M059J (cell line): ENCODE measurements around the gene TMCO2. TPM values are rescaled to one million over a fixed set of nuclear protein-coding genes. Genes with fewer than 3 reads are reported as not detected.

Experiments
- DNase-seq: peaks from one replicate; pipeline ENCODE4 v3.0.0-alpha.2; 2012; ENCODE audit warnings: low read depth
- total RNA-seq: library from RNA; depleted of rRNA; stranded (reverse); fragments of >200 nt; shearing (Covaris generic); gene quantifications from 2 replicates; pipeline ENCODE4 v1.2.3, GENCODE V29; 2014

Gene TMCO2
- total RNA-seq, 1 experiment from 2014 or later: not detected

- DNase-seq: peak; percentile 97
Measured at GRCh38 chr1:40257688-40258444, 10.1 kb downstream of the TMCO2 start, which contains the start of gene ZMPSTE24. ZMPSTE24 (plus strand) TSS chr1:40258236; CDS start chr1:40258272, 36 bp downstream.

GRCh38 chr1:40258445-40258769 lies 10.7 kb downstream of the TMCO2 start:
- no peak for DNase-seq

GRCh38 chr1:40264354-40264781 lies 16.6 kb downstream of the TMCO2 start:
- DNase-seq: peak; percentile 25

- DNase-seq: no peak
Measured at GRCh38 chr1:40265298-40265697, 17.6 kb downstream of the TMCO2 start.

- no peak for DNase-seq
Measured at GRCh38 chr1:40265919-40266318, 18.2 kb downstream of the TMCO2 start.

- DNase-seq: no peak
Measured at GRCh38 chr1:40266786-40267535, 19.2 kb downstream of the TMCO2 start.

GRCh38 chr1:40267767-40268187 lies 20.0 kb downstream of the TMCO2 start:
- DNase-seq: peak; percentile 96

- no peak for DNase-seq
Measured at GRCh38 chr1:40268211-40268610, 20.5 kb downstream of the TMCO2 start.

- DNase-seq: peak; percentile 70
Measured at GRCh38 chr1:40270152-40270834, 22.6 kb downstream of the TMCO2 start.

- no peak for DNase-seq
Measured at GRCh38 chr1:40272653-40273213, 25.0 kb downstream of the TMCO2 start.

GRCh38 chr1:40273547-40274166 lies 25.9 kb downstream of the TMCO2 start:
- no peak for DNase-seq

GRCh38 chr1:40274331-40274730 lies 26.6 kb downstream of the TMCO2 start:
- DNase-seq: no peak

- DNase-seq: no peak
Measured at GRCh38 chr1:40276122-40276521, 28.4 kb downstream of the TMCO2 start.

GRCh38 chr1:40281853-40282252 lies 34.1 kb downstream of the TMCO2 start:
- DNase-seq: no peak

GRCh38 chr1:40291293-40291692 lies 43.6 kb downstream of the TMCO2 start:
- DNase-seq: no peak

GRCh38 chr1:40299366-40300248 lies 51.9 kb downstream of the TMCO2 start:
- DNase-seq: peak; percentile 62

- DNase-seq: no peak
Measured at GRCh38 chr1:40300249-40300567, 52.5 kb downstream of the TMCO2 start.

- no peak for DNase-seq
Measured at GRCh38 chr1:40300651-40301050, 52.9 kb downstream of the TMCO2 start.

GRCh38 chr1:40301066-40301465 lies 53.3 kb downstream of the TMCO2 start:
- no peak for DNase-seq
